CD4-positive, CD25-positive, alpha-beta regulatory T cell (primary cell): ENCODE results near the gene CACNA1S. TPM values are rescaled to one million over a fixed set of nuclear protein-coding genes. Genes with fewer than 3 reads are reported as not detected.

Experiments
- ATAC-seq, 2 donors: fragments of 150-1000 bp; cut with Tn5 transposase; one replicate each; pipeline ENCODE4 v1.10.0; 2021; ENCODE audit warnings: low read depth in 2 of 2, moderate number of reproducible peaks in 2 of 2, moderate library complexity in 1 of 2
- DNase-seq, 3 donors: peaks; one replicate each; pipeline versions ENCODE4 v3.0.0 to v3.0.0-alpha.2; 2012 to 2022; ENCODE audit warnings: mixed read lengths in 1 of 3
- H3K27ac ChIP-seq: one replicate; pipeline ENCODE4 v1.7.0; 2013; ENCODE audit warnings: mild to moderate bottlenecking, low read length; ENCODE audit not compliant: insufficient read depth, poor library complexity, severe bottlenecking
- H3K27me3 ChIP-seq: one replicate; pipeline ENCODE4 v1.7.0; 2013; ENCODE audit warnings: low read length; ENCODE audit not compliant: control insufficient read depth, insufficient read depth
- H3K36me3 ChIP-seq: one replicate; pipeline ENCODE4 v1.7.0; 2013; ENCODE audit warnings: mild to moderate bottlenecking, low read length, moderate library complexity; ENCODE audit not compliant: control insufficient read depth, insufficient read depth
- H3K4me1 ChIP-seq: 2 replicates; pipeline ENCODE4 v1.7.0; 2013; ENCODE audit warnings: mild to moderate bottlenecking, low read length; ENCODE audit not compliant: insufficient read depth, control insufficient read depth, poor library complexity, severe bottlenecking
- H3K4me3 ChIP-seq: one replicate; pipeline ENCODE4 v1.7.0; 2013; ENCODE audit warnings: low read depth, mild to moderate bottlenecking, low read length, moderate library complexity
- H3K9me3 ChIP-seq, 2 experiments: 1 replicate in 1 of 2; 2 replicates in 1 of 2; pipeline ENCODE4 v1.7.0; 2013; ENCODE audit warnings: low read length in 2 of 2, mild to moderate bottlenecking in 1 of 2, moderate library complexity in 1 of 2; ENCODE audit not compliant: control insufficient read depth in 2 of 2
- H3K27ac Mint-ChIP-seq, 3 donors: one replicate each; pipeline ENCODE4 v1.8.0; 2020 to 2022; ENCODE audit warnings: mild to moderate bottlenecking in 3 of 3, mixed read lengths in 3 of 3, moderate library complexity in 2 of 3
- H3K27me3 Mint-ChIP-seq: one replicate; pipeline ENCODE4 v1.8.0; 2022; ENCODE audit warnings: mild to moderate bottlenecking, mixed read lengths
- H3K36me3 Mint-ChIP-seq: one replicate; pipeline ENCODE4 v1.8.0; 2020; ENCODE audit warnings: mixed read lengths
- H3K4me1 Mint-ChIP-seq, 4 donors: one replicate each; pipeline ENCODE4 v1.8.0; 2020 to 2022; ENCODE audit warnings: mixed read lengths in 4 of 4, mild to moderate bottlenecking in 1 of 4
- H3K4me3 Mint-ChIP-seq, 4 donors: one replicate each; pipeline ENCODE4 v1.8.0; 2020 to 2022; ENCODE audit warnings: mild to moderate bottlenecking in 4 of 4, mixed read lengths in 4 of 4, moderate library complexity in 3 of 4
- H3K9me3 Mint-ChIP-seq, 7 donors: one replicate each; pipeline ENCODE4 v1.8.0; 2020 to 2022; ENCODE audit warnings: mixed read lengths in 7 of 7, mild to moderate bottlenecking in 3 of 7, moderate library complexity in 2 of 7
- polyA plus RNA-seq, 4 donors: library from polyadenylated mRNA; unstranded; fragments of 300-500 nt; fragmentation: Illumina TruSeq; gene quantifications; one replicate each; pipeline ENCODE4 v1.2.3, GENCODE V29; 2021
- total RNA-seq: library from RNA; stranded (reverse); gene quantifications from one replicate; pipeline ENCODE4 v1.2.3, GENCODE V29; 2022

Gene CACNA1S
- total RNA-seq: not detected
- not detected for polyA plus RNA-seq

GRCh38 chr1:201112173-201112731, at the start of gene CACNA1S:
CACNA1S (minus strand) TSS chr1:201112426; CDS start chr1:201112339, 87 bp downstream.
- H3K36me3 Mint-ChIP-seq: no peaks in the 10 kb centered on the region
- peaks cover 19% of the 10 kb centered on the region for H3K4me1 ChIP-seq
- peaks cover 5% of the 10 kb centered on the region for H3K27me3 ChIP-seq
- no peak for ATAC-seq
- peak within 1 kb of the TSS in 3 of 4 donors; percentile 68 to 89 (median 84) for H3K4me3 Mint-ChIP-seq
- DNase-seq: no peak
- H3K4me1 Mint-ChIP-seq: peaks cover 0 to 24% (median 7%) of the 10 kb centered on the region in 4 donors
- no peaks in the 10 kb centered on the region for H3K9me3 ChIP-seq
- H3K4me3 ChIP-seq: no peak within 1 kb of the TSS
- H3K27me3 Mint-ChIP-seq: peaks cover 33% of the 10 kb centered on the region
- H3K36me3 ChIP-seq: no peaks in the 10 kb centered on the region
- H3K27ac Mint-ChIP-seq: peak within 1 kb of the TSS in 2 of 3 donors; percentile 5 to 81
- no peak within 1 kb of the TSS for H3K27ac ChIP-seq
- peaks cover 0 to 2% (median 0%) of the 10 kb centered on the region in 7 donors for H3K9me3 Mint-ChIP-seq

GRCh38 chr1:201157949-201158348, 45.7 kb upstream of the CACNA1S start:
- Mint-ChIP-seq H3K27ac (peak overlapping the region in 1 of 3 donors; percentile 31), H3K9me3 (peaks cover 0 to 2% (median 0%) of the 10 kb centered on the region in 7 donors), H3K27me3 (peaks cover 40% of the 10 kb centered on the region), H3K4me1 (peaks cover 4 to 15% (median 12%) of the 10 kb centered on the region in 4 donors), H3K36me3 (no peaks in the 10 kb centered on the region), H3K4me3 (no peak overlapping the region)
- ATAC-seq (no peak), DNase-seq (no peak)
- Histone ChIP-seq H3K36me3 (no peaks in the 10 kb centered on the region), H3K9me3 (no peaks in the 10 kb centered on the region), H3K4me3 (no peak overlapping the region), H3K27ac (no peak overlapping the region), H3K27me3 (peaks cover 19% of the 10 kb centered on the region), H3K4me1 (peaks cover 16% of the 10 kb centered on the region)

DNA sequence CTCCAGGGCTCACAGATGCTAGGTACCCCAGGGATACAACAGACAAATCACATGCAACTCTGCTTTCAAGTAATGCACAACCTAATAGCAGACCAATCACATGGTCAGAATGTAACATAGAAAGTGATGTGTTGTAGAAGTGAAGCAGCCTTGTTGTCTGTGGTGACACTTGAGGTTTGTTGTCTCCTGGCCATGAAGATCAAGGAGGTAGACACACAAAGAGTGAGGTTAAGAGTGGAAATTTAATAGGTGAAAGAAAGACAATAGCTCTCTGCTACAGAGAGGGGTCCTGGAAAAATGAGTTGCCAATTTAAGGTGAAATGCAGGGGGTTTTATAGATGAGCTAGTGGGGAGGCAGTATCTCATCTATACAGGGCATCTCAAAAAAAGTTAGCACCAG, 44.6 kb upstream of the CACNA1S start:
- Histone ChIP-seq H3K27ac (no peak overlapping the region), H3K27me3 (peaks cover 18% of the 10 kb centered on the region), H3K36me3 (no peaks in the 10 kb centered on the region), H3K4me3 (no peak overlapping the region), H3K4me1 (peaks cover 16% of the 10 kb centered on the region), H3K9me3 (no peaks in the 10 kb centered on the region)
- no peaks in the 10 kb centered on the region for H3K36me3 Mint-ChIP-seq
- H3K9me3 Mint-ChIP-seq: peaks cover 0 to 2% (median 0%) of the 10 kb centered on the region in 7 donors
- no peak for DNase-seq
- H3K4me1 Mint-ChIP-seq: peaks cover 4 to 25% (median 12%) of the 10 kb centered on the region in 4 donors
- H3K4me3 Mint-ChIP-seq: peak overlapping the region in 1 of 4 donors; percentile 38
- no peak overlapping the region for H3K27ac Mint-ChIP-seq
- ATAC-seq: no peak
- H3K27me3 Mint-ChIP-seq: peaks cover 30% of the 10 kb centered on the region

DNA sequence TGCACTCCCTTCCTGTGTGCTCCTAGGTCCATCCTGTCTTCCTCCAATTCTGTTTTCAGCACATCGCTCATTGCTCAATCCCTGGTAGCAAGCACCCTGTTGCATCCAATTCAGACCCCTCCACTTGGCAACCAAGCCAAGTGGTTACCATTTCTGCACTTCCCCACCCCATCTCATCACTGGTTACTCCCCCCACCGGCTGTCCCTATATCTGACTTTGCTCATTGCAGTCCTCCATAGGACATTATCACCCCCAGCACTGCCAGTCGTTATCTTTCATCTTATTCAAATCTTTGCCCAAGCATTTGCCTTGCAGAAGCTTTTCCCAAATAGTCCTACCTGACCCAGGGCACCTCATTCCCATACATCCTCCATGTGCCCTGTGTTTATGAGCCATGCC, 44.1 kb upstream of the CACNA1S start:
- ATAC-seq (no peak), DNase-seq (no peak)
- Histone ChIP-seq H3K9me3 (no peaks in the 10 kb centered on the region), H3K4me3 (no peak overlapping the region), H3K27me3 (peaks cover 13% of the 10 kb centered on the region), H3K27ac (no peak overlapping the region), H3K36me3 (no peaks in the 10 kb centered on the region), H3K4me1 (peaks cover 16% of the 10 kb centered on the region)
- Mint-ChIP-seq H3K27ac (peak overlapping the region in 2 of 3 donors; percentile 23 to 28), H3K4me1 (peaks cover 4 to 27% (median 13%) of the 10 kb centered on the region in 4 donors), H3K4me3 (peak overlapping the region in 1 of 4 donors; percentile 38), H3K9me3 (peaks cover 0 to 2% (median 0%) of the 10 kb centered on the region in 7 donors), H3K27me3 (peaks cover 26% of the 10 kb centered on the region), H3K36me3 (peaks cover 4% of the 10 kb centered on the region)

DNA sequence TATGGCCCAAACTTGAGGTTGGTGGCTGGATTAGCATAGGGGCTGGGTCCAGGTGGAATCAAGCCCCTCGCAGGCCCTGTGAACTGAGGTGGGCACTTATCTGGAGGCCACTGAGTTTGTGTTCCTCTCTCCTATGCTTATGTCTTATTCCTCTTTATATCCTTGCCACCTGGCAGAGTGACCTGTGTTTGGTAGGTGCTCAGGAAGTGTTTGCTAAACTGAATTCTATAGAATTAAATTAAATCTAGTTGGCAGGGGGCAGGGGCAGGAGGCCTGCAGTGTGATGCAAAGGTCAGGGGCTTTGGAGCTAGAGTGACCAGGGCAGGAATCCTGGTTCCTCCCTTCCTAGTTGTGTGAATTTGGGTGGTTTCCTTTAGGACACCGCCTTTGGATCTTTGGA, 43.1 kb upstream of the CACNA1S start:
- Mint-ChIP-seq H3K36me3 (peaks cover 12% of the 10 kb centered on the region), H3K9me3 (peaks cover 0 to 2% (median 0%) of the 10 kb centered on the region in 7 donors), H3K4me3 (peak overlapping the region in 2 of 4 donors; percentile 19 to 86), H3K27me3 (peaks cover 23% of the 10 kb centered on the region), H3K27ac (no peak overlapping the region), H3K4me1 (peaks cover 4 to 27% (median 15%) of the 10 kb centered on the region in 4 donors)
- peaks cover 11% of the 10 kb centered on the region for H3K27me3 ChIP-seq
- no peak overlapping the region for H3K27ac ChIP-seq
- no peaks in the 10 kb centered on the region for H3K9me3 ChIP-seq
- DNase-seq (no peak), ATAC-seq (no peak)
- no peaks in the 10 kb centered on the region for H3K36me3 ChIP-seq
- peaks cover 16% of the 10 kb centered on the region for H3K4me1 ChIP-seq
- H3K4me3 ChIP-seq: no peak overlapping the region

- Mint-ChIP-seq H3K4me3 (peak within 1 kb of the TSS; percentile 86 to 94 (median 91)), H3K27me3 (peaks cover 23% of the 10 kb centered on the region), H3K36me3 (peaks cover 14% of the 10 kb centered on the region), H3K27ac (peak within 1 kb of the TSS; percentile 84 to 93 (median 91)), H3K4me1 (peaks cover 4 to 27% (median 15%) of the 10 kb centered on the region in 4 donors), H3K9me3 (peaks cover 0 to 2% (median 0%) of the 10 kb centered on the region in 7 donors)
- Histone ChIP-seq H3K36me3 (no peaks in the 10 kb centered on the region), H3K4me3 (peak within 1 kb of the TSS; percentile 93), H3K27me3 (peaks cover 11% of the 10 kb centered on the region), H3K9me3 (no peaks in the 10 kb centered on the region), H3K4me1 (peaks cover 16% of the 10 kb centered on the region), H3K27ac (peak within 1 kb of the TSS; percentile 25)
- ATAC-seq (peak; percentile 97), DNase-seq (peak; percentile 95 to 96 (median 95))
These were observed 42.4 kb upstream of the CACNA1S start, which contains the start of gene TMEM9 for GRCh38 chr1:201154389-201155165. TMEM9 (minus strand) TSS chr1:201154474; CDS start chr1:201153923, 551 bp downstream.

- Mint-ChIP-seq H3K4me3 (peak overlapping the region; percentile 86 to 94 (median 91)), H3K27me3 (peaks cover 19% of the 10 kb centered on the region), H3K36me3 (peaks cover 19% of the 10 kb centered on the region), H3K9me3 (peaks cover 0 to 2% (median 0%) of the 10 kb centered on the region in 7 donors), H3K27ac (peak overlapping the region; percentile 84 to 93 (median 91)), H3K4me1 (peaks cover 4 to 30% (median 19%) of the 10 kb centered on the region in 4 donors)
- H3K27me3 ChIP-seq: peaks cover 11% of the 10 kb centered on the region
- H3K9me3 ChIP-seq: no peaks in the 10 kb centered on the region
- H3K27ac ChIP-seq: no peak overlapping the region
- H3K36me3 ChIP-seq: no peaks in the 10 kb centered on the region
- H3K4me1 ChIP-seq: peaks cover 16% of the 10 kb centered on the region
- no peak for DNase-seq
- H3K4me3 ChIP-seq: peak overlapping the region; percentile 66
- peak; percentile 68 to 69 for ATAC-seq
These were observed 41.5 kb upstream of the CACNA1S start for GRCh38 chr1:201153474-201154388.
